H1 (cell line): ENCODE results near the gene MRPS27. TPM values are rescaled to one million over a fixed set of nuclear protein-coding genes. Genes with fewer than 3 reads are reported as not detected.

ENCODE experiments used
- CTCF ChIA-PET: fragments of 300-600 bp; sonication (Branson Sonifier 250); formaldehyde crosslinking; loops from one replicate; lab custom pipeline; 2021; ENCODE audit not compliant: partially characterized antibody; lab: Charles Lee
- POLR2A ChIA-PET: fragments of 300-600 bp; sonication (Branson Sonifier 250); formaldehyde crosslinking; loops from one replicate; lab custom pipeline; 2021; ENCODE audit warnings: inconsistent platforms; ENCODE audit not compliant: partially characterized antibody; lab: Charles Lee
- DNase-seq, 2 experiments: peaks; one replicate each; pipeline versions ENCODE4 v3.0.0 to v3.0.0-alpha.2; 2010 to 2022; ENCODE audit warnings: low spot score in 2 of 2, low read depth in 1 of 2, mixed read lengths in 1 of 2
- FAIRE-seq: peaks from 2 replicates; lab custom pipeline; 2011; peaks lifted over from hg19 to GRCh38; lab: Jason Lieb, UNC
- H2AFZ ChIP-seq: 2 replicates; pipeline ENCODE4 v1.8.1; 2012; ENCODE audit warnings: low read length, inconsistent platforms
- H2AK5ac ChIP-seq: 2 replicates; pipeline ENCODE4 v1.6.1; 2013; ENCODE audit warnings: low read depth, low read length
- H2BK120ac ChIP-seq: replicated peaks from 2 replicates; pipeline ENCODE3; 2013; ENCODE audit warnings: low read depth, low read length, inconsistent platforms
- H2BK12ac ChIP-seq: 2 replicates; pipeline ENCODE4 v1.6.1; 2013; ENCODE audit warnings: low read depth, low read length
- H2BK15ac ChIP-seq: 2 replicates; pipeline ENCODE4 v1.6.1; 2013; ENCODE audit warnings: low read length
- H2BK20ac ChIP-seq: 2 replicates; pipeline ENCODE4 v1.6.1; 2013; ENCODE audit warnings: low read length
- H2BK5ac ChIP-seq: 2 replicates; pipeline ENCODE4 v1.6.1; 2013; ENCODE audit warnings: low read depth, low read length
- H3K14ac ChIP-seq: 2 replicates; pipeline ENCODE4 v1.6.1; 2013; ENCODE audit warnings: inconsistent platforms; ENCODE audit not compliant: insufficient read length
- H3K18ac ChIP-seq: 2 replicates; pipeline ENCODE4 v1.6.1; 2013; ENCODE audit warnings: low read length; ENCODE audit errors: extremely low read depth
- H3K23ac ChIP-seq: 2 replicates; pipeline ENCODE4 v1.6.1; 2013; ENCODE audit warnings: inconsistent platforms; ENCODE audit not compliant: insufficient read length
- H3K23me2 ChIP-seq: 2 replicates; pipeline ENCODE4 v1.6.1; 2013; ENCODE audit warnings: low read depth, low read length
- H3K27ac ChIP-seq: 2 replicates; pipeline ENCODE4 v1.6.1; 2011; ENCODE audit warnings: low read depth, low read length, inconsistent platforms
- H3K27me3 ChIP-seq, 4 experiments: replicated peaks in 1 of 4; 1 replicate in 1 of 4; 2 replicates in 3 of 4; pipeline versions ENCODE4 v1.6.1 to v1.8.1; 2011 to 2013; ENCODE audit warnings: low read length in 3 of 4, mild to moderate bottlenecking in 3 of 4, inconsistent platforms in 2 of 4, mixed read lengths in 2 of 4, moderate library complexity in 1 of 4; ENCODE audit not compliant: control insufficient read depth in 3 of 4, insufficient read depth in 3 of 4; ENCODE audit errors: extremely low read depth in 1 of 4
- H3K36me3 ChIP-seq, 4 experiments: 2 replicates each; pipeline versions ENCODE4 v1.6.1 to v1.8.1; 2011 to 2013; ENCODE audit warnings: mild to moderate bottlenecking in 4 of 4, low read length in 3 of 4, moderate library complexity in 2 of 4, control low read depth in 1 of 4, inconsistent platforms in 1 of 4; ENCODE audit not compliant: insufficient read depth in 4 of 4, control insufficient read depth in 2 of 4
- H3K4ac ChIP-seq: replicated peaks from 2 replicates; pipeline ENCODE3; 2013; ENCODE audit warnings: low read length, low read depth, mixed read lengths, inconsistent platforms; ENCODE audit not compliant: insufficient read length
- H3K4me1 ChIP-seq, 4 experiments: replicated peaks in 1 of 4; 1 replicate in 1 of 4; 2 replicates in 3 of 4; pipeline versions ENCODE4 v1.6.1 to v1.8.1; 2011 to 2013; ENCODE audit warnings: low read length in 3 of 4, inconsistent platforms in 2 of 4, mixed read lengths in 1 of 4; ENCODE audit not compliant: insufficient read depth in 4 of 4, control insufficient read depth in 3 of 4
- H3K4me2 ChIP-seq, 2 experiments: 2 replicates each; pipeline versions ENCODE4 v1.6.1 to v1.8.1; 2011 to 2013; ENCODE audit warnings: low read depth in 2 of 2, low read length in 2 of 2, control low read depth in 1 of 2, inconsistent platforms in 1 of 2, mild to moderate bottlenecking in 1 of 2; ENCODE audit not compliant: insufficient read depth in 1 of 2
- H3K4me3 ChIP-seq, 4 experiments: fragments of 200-600, 300-600 bp in 1 of 4; sonication (generic), shearing (Covaris generic), sonication (Bioruptor Twin) in 1 of 4; 2 replicates each; pipeline versions ENCODE4 v1.5.1 to v1.8.1; 2011 to 2016; ENCODE audit warnings: low read length in 4 of 4, low read depth in 3 of 4, control low read depth in 2 of 4, inconsistent platforms in 2 of 4, mild to moderate bottlenecking in 2 of 4, mixed read lengths in 1 of 4, moderate library complexity in 1 of 4; ENCODE audit not compliant: insufficient read depth in 2 of 4; ENCODE audit errors: extremely low read depth in 1 of 4
- H3K56ac ChIP-seq: replicated peaks from 2 replicates; pipeline ENCODE3; 2013; ENCODE audit warnings: low read depth, mild to moderate bottlenecking, mixed read lengths, low read length, inconsistent platforms; ENCODE audit not compliant: insufficient read length
- H3K79me1 ChIP-seq: 2 replicates; pipeline ENCODE4 v1.6.1; 2013; ENCODE audit warnings: low read depth, low read length, control low read depth
- H3K79me2 ChIP-seq, 2 experiments: 2 replicates each; pipeline versions ENCODE4 v1.6.1 to v1.8.1; 2012 to 2013; ENCODE audit warnings: low read length in 2 of 2, mild to moderate bottlenecking in 2 of 2, inconsistent platforms in 1 of 2; ENCODE audit not compliant: insufficient read depth in 2 of 2, control insufficient read depth in 1 of 2
- H3K9ac ChIP-seq, 4 experiments: replicated peaks in 1 of 4; 1 replicate in 1 of 4; 2 replicates in 3 of 4; pipeline versions ENCODE4 v1.6.1 to v1.8.1; 2011 to 2013; ENCODE audit warnings: low read depth in 3 of 4, low read length in 3 of 4, control low read depth in 2 of 4, mild to moderate bottlenecking in 2 of 4, moderate library complexity in 2 of 4, inconsistent platforms in 1 of 4; ENCODE audit errors: extremely low read depth in 1 of 4
- H3K9me3 ChIP-seq, 2 experiments: 2 replicates each; pipeline versions ENCODE4 v1.6.1 to v1.8.1; 2012 to 2013; ENCODE audit warnings: mild to moderate bottlenecking in 2 of 2, moderate library complexity in 2 of 2, control low read depth in 1 of 2, inconsistent platforms in 1 of 2, low read depth in 1 of 2, low read length in 1 of 2, mixed read lengths in 1 of 2; ENCODE audit not compliant: insufficient read depth in 2 of 2
- H4K20me1 ChIP-seq, 2 experiments: replicated peaks in 1 of 2; 2 replicates each; pipeline versions ENCODE3 to v1.8.1; 2011 to 2013; ENCODE audit warnings: inconsistent platforms in 2 of 2, low read length in 2 of 2, mild to moderate bottlenecking in 1 of 2; ENCODE audit not compliant: insufficient read depth in 2 of 2, control insufficient read depth in 1 of 2
- H4K5ac ChIP-seq: 2 replicates; pipeline ENCODE4 v1.6.1; 2013; ENCODE audit warnings: low read length, low read depth, mixed read lengths, inconsistent platforms; ENCODE audit not compliant: insufficient read length
- H4K8ac ChIP-seq: 2 replicates; pipeline ENCODE4 v1.8.0; 2013; ENCODE audit warnings: mild to moderate bottlenecking, moderate library complexity, low read length, inconsistent platforms; ENCODE audit not compliant: insufficient read depth; ENCODE audit errors: extremely low read depth
- H4K91ac ChIP-seq: replicated peaks from 2 replicates; pipeline ENCODE3; 2013; ENCODE audit warnings: low read length, mixed read lengths, inconsistent platforms; ENCODE audit not compliant: insufficient read length
- CHD2 ChIP-seq: IDR thresholded peaks from 2 replicates; pipeline ENCODE4 v1.6.1; 2012; ENCODE audit warnings: low read length, improper control_type of control experiment
- EP300 ChIP-seq, 2 experiments: IDR thresholded peaks; 1 replicate in 1 of 2; 2 replicates in 1 of 2; pipeline ENCODE4 v1.6.1; 2011 to 2012; ENCODE audit warnings: low read depth in 2 of 2, low read length in 2 of 2, mild to moderate bottlenecking in 2 of 2, borderline replicate concordance in 1 of 2, inconsistent platforms in 1 of 2, moderate library complexity in 1 of 2
- FOSL1 ChIP-seq: IDR thresholded peaks from 2 replicates; pipeline ENCODE4 v1.6.1; 2011; ENCODE audit warnings: mild to moderate bottlenecking, low read depth, low read length, moderate library complexity; ENCODE audit not compliant: insufficient read depth
- KDM5A ChIP-seq: fragments of 200-600 bp; IDR thresholded peaks from 2 replicates; pipeline ENCODE4 v1.7.1; 2012; ENCODE audit warnings: mild to moderate bottlenecking, low read length, inconsistent platforms, mixed read lengths
- NANOG ChIP-seq: IDR thresholded peaks from 2 replicates; pipeline ENCODE4 v1.6.1; 2011; ENCODE audit warnings: low read length, low read depth, mild to moderate bottlenecking, inconsistent platforms; ENCODE audit not compliant: insufficient read depth, poor library complexity, severe bottlenecking
- PHF8 ChIP-seq: fragments of 200-600 bp; sonication (generic); conservative IDR thresholded peaks from 2 replicates; pipeline ENCODE4 v1.7.1; 2012; ENCODE audit warnings: low read depth, mild to moderate bottlenecking, inconsistent platforms, low read length, moderate library complexity
- POU5F1 ChIP-seq: IDR thresholded peaks from 2 replicates; pipeline ENCODE4 v1.6.1; 2011; ENCODE audit warnings: low read depth, mild to moderate bottlenecking, low read length, moderate library complexity
- RBBP5 ChIP-seq: IDR thresholded peaks from 2 replicates; pipeline ENCODE4 v1.7.1; 2012; ENCODE audit warnings: low read depth, mild to moderate bottlenecking, inconsistent platforms, low read length, moderate library complexity, borderline replicate concordance
- RFX5 ChIP-seq: IDR thresholded peaks from 2 replicates; pipeline ENCODE4 v1.6.1; 2011; ENCODE audit warnings: low read depth, low read length, improper control_type of control experiment, borderline replicate concordance
- SAP30 ChIP-seq: fragments of 300-600 bp; sonication (generic); IDR thresholded peaks from 2 replicates; pipeline ENCODE4 v1.7.1; 2012; ENCODE audit warnings: low read length, moderate library complexity, mild to moderate bottlenecking, inconsistent platforms; ENCODE audit not compliant: insufficient read depth, insufficient replicate concordance
- SIRT6 ChIP-seq: IDR thresholded peaks from one replicate; pipeline ENCODE4 v1.7.1; 2012; ENCODE audit warnings: low read length, inconsistent platforms
- SP4 ChIP-seq: IDR thresholded peaks from 2 replicates; pipeline ENCODE4 v1.6.1; 2012; ENCODE audit warnings: low read length, inconsistent platforms
- ZNF274 ChIP-seq: IDR thresholded peaks from 2 replicates; pipeline ENCODE4 v1.7.0; 2012; ENCODE audit warnings: low read length, borderline replicate concordance; ENCODE audit errors: extremely low read depth
- WGBS, 2 experiments: shearing (Covaris generic) in 1 of 2; methylation state at CpG; one replicate each; pipeline versions ENCODE4 v1.1.6 to v1.1.7; 2013 to 2015; ENCODE audit warnings: low lambda C conversion rate in 2 of 2, mixed read lengths in 2 of 2, inconsistent platforms in 1 of 2, low coverage in 1 of 2, missing lambda C conversion rate in 1 of 2; ENCODE audit not compliant: insufficient replicate concordance in 2 of 2, insufficient coverage in 1 of 2, insufficient read length in 1 of 2; ENCODE audit errors: extremely low coverage in 1 of 2, missing lambda C conversion rate in 1 of 2; 5-methylcytosine and 5-hydroxymethylcytosine counted together
- polyA plus RNA-seq, 7 experiments: library from polyadenylated mRNA; depleted of rRNA in 3 of 7; stranded (reverse) in 5 of 7; unstranded in 2 of 7; fragments of >200 nt in 5 of 7; fragments of 200-250 nt in 2 of 7; gene quantifications; 1 replicate in 5 of 7; 2 replicates in 1 of 7; 4 replicates in 1 of 7; pipeline versions ENCODE4 v1.2.1 to v1.2.3, GENCODE V29; 2011 to 2013; ENCODE audit warnings: missing spikeins in 2 of 7, mixed read lengths in 2 of 7
- total RNA-seq: library from RNA; stranded (reverse); fragmentation: NEBNext Ultra II Directional; extraction: Animal tissue kit (Norgen Biotek cat#: 25700); gene quantifications from 2 replicates; pipeline ENCODE4 v1.2.1, GENCODE V29; 2021

The MRPS27 gene
- total and polyA plus RNA-seq, 2 of the 8 experiments (the other 6 are each of a cell fraction or from before 2014, with no cell fraction given): 93.2 to 102 TPM

DNA sequence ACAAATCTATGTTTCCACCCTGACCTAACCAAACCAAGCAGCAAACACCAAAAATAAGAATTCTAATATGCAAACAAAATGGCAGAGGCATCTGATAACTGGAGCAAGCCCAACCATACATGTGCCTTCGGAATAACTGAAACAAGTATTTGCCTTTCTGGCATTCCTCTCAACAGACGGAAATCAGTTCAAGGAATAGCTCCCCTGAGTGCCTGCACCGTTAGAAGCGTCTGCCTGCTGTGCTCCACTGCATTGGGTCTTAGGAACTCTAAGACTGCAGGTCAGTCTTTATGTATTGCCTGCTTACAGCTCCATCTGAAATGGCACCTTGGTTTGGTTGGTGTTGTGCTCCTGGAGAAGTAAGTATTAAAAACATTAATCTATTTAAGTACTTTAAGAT lies 98.5 kb downstream of the MRPS27 start:
- H3K18ac ChIP-seq: no peak overlapping the region
- H3K9ac ChIP-seq: no peak overlapping the region
- no peak overlapping the region for H2BK15ac ChIP-seq
- H3K79me1 ChIP-seq: no peaks in the 10 kb centered on the region; the same call in 1 of the 2 replicates
- no peak overlapping the region for H3K27ac ChIP-seq
- no peak overlapping the region for H2AFZ ChIP-seq
- FAIRE-seq (no peak), DNase-seq (no peak)
- H4K91ac ChIP-seq: no peak overlapping the region
- no peaks in the 10 kb centered on the region for H3K23me2 ChIP-seq
- ChIA-PET POLR2A (interaction anchor here (0.7 to 0.9 kb wide), 2 partner anchors 14 to 17 kb away, joined by 3 read pairs; no protein-coding TSS in a partner anchor), CTCF (interaction anchor here (0.8 to 2.5 kb wide), 6 partner anchors 19 to 123 kb away, joined by 3 to 8 read pairs (median 4); no protein-coding TSS in a partner anchor)
- no peaks in the 10 kb centered on the region for H3K79me2 ChIP-seq
- no peak overlapping the region for H2BK20ac ChIP-seq
- no peak overlapping the region for H3K56ac ChIP-seq
- 83% methylated on average over 4 of the region's 4 CpGs; no CpG with 5 or more reads in 1 of the 2 experiments for WGBS, 2 experiments
- no peak overlapping the region for H2BK120ac ChIP-seq
- peaks cover 0 to 1% (median 0%) of the 10 kb centered on the region in 4 experiments; a peak in 1 of 7 replicates for H3K4me1 ChIP-seq
- no peak overlapping the region for H3K14ac ChIP-seq
- no peak overlapping the region for H4K5ac ChIP-seq
- H3K4ac ChIP-seq: no peak overlapping the region
- H4K20me1 ChIP-seq: no peaks in the 10 kb centered on the region
- no peak overlapping the region for H3K23ac ChIP-seq
- H3K4me3 ChIP-seq: no peak overlapping the region
- H3K4me2 ChIP-seq: no peak overlapping the region
- H3K9me3 ChIP-seq: no peaks in the 10 kb centered on the region
- no peak overlapping the region for H4K8ac ChIP-seq
- no peak overlapping the region for H2AK5ac ChIP-seq
- H3K36me3 ChIP-seq: peaks cover 26 to 71% (median 60%) of the 10 kb centered on the region in 4 experiments; a peak in 7 of 8 replicates
- no peak overlapping the region for H2BK5ac ChIP-seq
- no peaks in the 10 kb centered on the region for H3K27me3 ChIP-seq
- no peak overlapping the region for H2BK12ac ChIP-seq
- no peak for TF ChIP-seq SIRT6
- TF ChIP-seq ZNF274: no peak
- no peak for TF ChIP-seq POU5F1
- no peak for TF ChIP-seq KDM5A
- TF ChIP-seq SP4: no peak
- no peak for TF ChIP-seq CHD2
- no peak for TF ChIP-seq PHF8
- TF ChIP-seq FOSL1: no peak
- TF ChIP-seq NANOG: no peak
- no peak for TF ChIP-seq SAP30
- TF ChIP-seq RFX5: no peak
- no peak for TF ChIP-seq EP300 (IDR thresholded peaks at IDR 0.05; ENCODE audit: borderline replicate concordance in 1 of 2, low read depth in 2 of 2, low read length in 2 of 2)
- no peak for TF ChIP-seq RBBP5
